SK-N-DZ (cell line): ENCODE results near the gene RNF38.
"Not testable (repeated sequence)": the region's sequence is repeated elsewhere in the genome, so short reads cannot be mapped to it uniquely, and the experiment has no call there.

Source experiments
- DNase-seq: peaks from one replicate; pipeline ENCODE4 v3.0.0-alpha.2; 2015; ENCODE audit warnings: low spot score

The RNF38 gene

GRCh38 chr9:36336131-36336907 lies 63.8 kb downstream of the RNF38 start:
- no peak for DNase-seq

- no peak for DNase-seq
These were observed 68.1 kb downstream of the RNF38 start for GRCh38 chr9:36332006-36332405.

GRCh38 chr9:36328798-36329411 lies 71.2 kb downstream of the RNF38 start:
- peak; percentile 77 for DNase-seq

- DNase-seq: no peak
These were observed 74.8 kb downstream of the RNF38 start for GRCh38 chr9:36325081-36325828.

GRCh38 chr9:36323926-36324325 lies 76.1 kb downstream of the RNF38 start:
- DNase-seq: no peak

- peak; percentile 67 for DNase-seq
These were observed 77.6 kb downstream of the RNF38 start for GRCh38 chr9:36322462-36322861.

- not testable (repeated sequence) for DNase-seq
These were observed 78.2 kb downstream of the RNF38 start for GRCh38 chr9:36321903-36322302.

- DNase-seq: no peak
These were observed 79.6 kb downstream of the RNF38 start for GRCh38 chr9:36320466-36320865.

- no peak for DNase-seq
These were observed 80.3 kb downstream of the RNF38 start for GRCh38 chr9:36319806-36320205.

GRCh38 chr9:36319183-36319582 lies 80.9 kb downstream of the RNF38 start:
- no peak for DNase-seq

GRCh38 chr9:36318212-36318802 lies 81.8 kb downstream of the RNF38 start:
- DNase-seq: no peak

GRCh38 chr9:36317766-36318165 lies 82.3 kb downstream of the RNF38 start:
- no peak for DNase-seq

GRCh38 chr9:36316611-36317317 lies 83.3 kb downstream of the RNF38 start:
- DNase-seq: no peak

GRCh38 chr9:36316049-36316448 lies 84.0 kb downstream of the RNF38 start:
- DNase-seq: no peak

GRCh38 chr9:36315283-36315682 lies 84.8 kb downstream of the RNF38 start:
- DNase-seq: no peak

GRCh38 chr9:36314740-36315139 lies 85.3 kb downstream of the RNF38 start:
- no peak for DNase-seq

GRCh38 chr9:36306471-36307306 lies 93.4 kb downstream of the RNF38 start:
- no peak for DNase-seq

GRCh38 chr9:36304366-36304765 lies 95.7 kb downstream of the RNF38 start:
- not testable (repeated sequence) for DNase-seq

- no peak for DNase-seq
These were observed 98.8 kb downstream of the RNF38 start for GRCh38 chr9:36301227-36301626.

GRCh38 chr9:36298566-36298965 lies 101.5 kb downstream of the RNF38 start:
- DNase-seq: no peak

GRCh38 chr9:36297798-36298197 lies 102.3 kb downstream of the RNF38 start:
- DNase-seq: no peak
